ENCODE measurements around the gene DPY19L3. TPM values are rescaled to one million over a fixed set of nuclear protein-coding genes. Genes with fewer than 3 reads are reported as not detected.
"Not testable (repeated sequence)": the region's sequence is repeated elsewhere in the genome, so short reads cannot be mapped to it uniquely, and the experiment has no call there.

The DPY19L3 gene
- total RNA-seq, 2 experiments from 2014 or later: 15.7 to 17.5 TPM

DNA sequence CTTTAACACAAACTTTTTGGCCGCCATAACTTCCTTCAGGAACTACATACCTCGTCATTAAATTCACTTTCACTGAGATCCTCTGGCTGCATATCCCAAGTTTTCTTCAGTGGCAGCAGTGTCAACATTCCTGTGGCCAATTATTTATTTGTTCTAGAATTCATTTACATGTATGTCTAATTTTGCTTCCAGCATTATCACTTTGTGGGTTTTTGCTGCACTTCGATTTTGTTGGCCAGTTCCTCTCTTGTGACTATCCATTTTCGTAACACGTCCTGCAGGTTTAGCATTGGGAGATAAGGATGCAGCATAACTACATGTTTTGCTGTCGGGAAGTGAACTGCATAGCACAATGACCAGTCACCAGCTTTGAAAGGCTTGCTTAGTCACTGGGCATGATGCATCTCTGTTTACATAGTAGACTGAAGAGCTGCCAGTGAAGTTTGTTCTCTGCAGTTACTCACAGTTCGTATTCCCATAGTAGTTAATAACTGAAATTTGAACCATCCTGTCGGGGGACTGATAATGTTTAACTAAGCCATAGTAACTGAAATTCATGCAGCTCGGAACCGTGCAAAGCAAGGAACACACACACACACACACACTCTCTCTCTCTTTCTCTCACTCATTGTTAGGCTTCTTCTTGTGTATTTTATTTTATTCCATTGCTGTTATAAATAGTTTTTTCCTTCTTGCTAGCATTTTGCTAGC, 31.8 kb upstream of the DPY19L3 start:
- peaks cover 46% of the 10 kb centered on the region for H3K36me3 Mint-ChIP-seq
- H3K27ac Mint-ChIP-seq: no peak overlapping the region
- H3K27me3 Mint-ChIP-seq: no peaks in the 10 kb centered on the region

DNA sequence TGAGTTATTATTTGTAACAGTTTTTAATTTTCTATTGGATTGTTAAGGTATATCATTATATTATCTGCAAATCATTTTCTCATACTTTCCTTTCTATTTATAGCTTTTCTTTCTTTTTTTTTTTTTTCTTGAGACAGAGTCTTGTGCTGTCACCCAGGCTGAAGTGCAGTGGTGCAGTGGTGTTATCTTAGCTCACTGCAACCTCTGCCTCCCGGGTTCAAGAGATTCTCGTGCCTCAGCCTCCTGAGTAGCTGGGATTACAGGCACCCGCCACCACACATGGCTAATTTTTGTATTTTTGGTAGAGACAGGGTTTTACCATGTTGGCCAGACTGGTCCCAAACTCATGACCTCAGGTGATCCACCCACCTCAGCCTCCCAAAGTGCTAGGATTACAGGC, 31.2 kb upstream of the DPY19L3 start:
- DNase-seq; H3K27me3 Mint-ChIP-seq; H3K4me1 Mint-ChIP-seq; H3K4me3 Mint-ChIP-seq; H3K27ac Mint-ChIP-seq; POLR2A ChIA-PET; H3K9me3 Mint-ChIP-seq; ATAC-seq (ENCODE audit: low read depth): not testable (repeated sequence)
- peaks cover 45% of the 10 kb centered on the region for H3K36me3 Mint-ChIP-seq

More for the DNA sequence above, 31.8 kb upstream of the DPY19L3 start:
- DNase-seq (no peak), ATAC-seq (ENCODE audit: low read depth) (no peak)
- Mint-ChIP-seq H3K4me3 (no peak overlapping the region), H3K4me1 (no peaks in the 10 kb centered on the region), H3K9me3 (no peaks in the 10 kb centered on the region)
- POLR2A ChIA-PET: no interaction called here

DNA sequence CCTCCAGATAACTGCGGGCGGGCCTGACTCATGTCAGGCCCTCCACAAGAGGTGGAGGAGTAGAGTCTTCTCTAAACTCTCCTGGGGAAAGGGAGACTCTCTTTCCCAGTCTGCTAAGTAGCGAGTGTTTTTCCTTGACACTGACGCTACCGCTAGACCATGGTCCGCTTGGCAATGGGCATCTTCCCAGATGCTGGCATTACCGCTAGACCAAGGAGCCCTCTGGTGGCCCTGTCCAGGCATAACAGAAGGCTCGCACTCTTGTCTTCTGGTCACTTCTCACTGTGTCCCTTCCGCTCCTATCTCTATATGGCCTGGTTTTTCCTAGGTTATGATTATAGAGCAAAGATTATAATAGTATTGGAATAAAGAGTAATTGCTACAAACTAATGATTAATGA, 28.5 kb upstream of the DPY19L3 start:
- H3K4me3 Mint-ChIP-seq; ATAC-seq (ENCODE audit: low read depth); H3K27me3 Mint-ChIP-seq; DNase-seq; H3K27ac Mint-ChIP-seq; H3K9me3 Mint-ChIP-seq; H3K4me1 Mint-ChIP-seq; POLR2A ChIA-PET: not testable (repeated sequence)
- peaks cover 30% of the 10 kb centered on the region for H3K36me3 Mint-ChIP-seq

DNA sequence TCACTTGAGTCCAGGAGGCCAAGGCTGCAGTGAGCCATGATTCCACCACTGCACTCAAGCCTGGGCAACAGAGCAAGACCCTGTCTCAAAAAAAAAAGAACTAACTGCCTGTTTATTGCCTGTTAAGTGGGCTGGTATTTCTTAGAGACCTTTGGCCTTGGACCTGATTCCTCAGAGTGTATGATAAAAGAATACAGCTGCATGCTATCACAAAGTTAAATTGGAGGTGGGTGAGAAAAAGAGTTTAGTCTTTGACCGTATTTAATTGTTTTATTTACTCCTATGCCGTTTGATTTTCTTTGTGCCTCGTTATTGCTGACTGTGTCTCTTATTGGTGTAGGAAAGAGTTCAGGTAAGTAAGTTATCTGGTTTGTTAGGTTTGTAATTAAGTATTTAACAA, 25.3 kb upstream of the DPY19L3 start:
- ATAC-seq (ENCODE audit: low read depth) (no peak), DNase-seq (no peak)
- POLR2A ChIA-PET: no interaction called here
- Mint-ChIP-seq H3K36me3 (peaks cover 20% of the 10 kb centered on the region), H3K27me3 (no peaks in the 10 kb centered on the region), H3K4me3 (no peak overlapping the region), H3K27ac (no peak overlapping the region), H3K4me1 (peaks cover 10% of the 10 kb centered on the region), H3K9me3 (no peaks in the 10 kb centered on the region)

DNA sequence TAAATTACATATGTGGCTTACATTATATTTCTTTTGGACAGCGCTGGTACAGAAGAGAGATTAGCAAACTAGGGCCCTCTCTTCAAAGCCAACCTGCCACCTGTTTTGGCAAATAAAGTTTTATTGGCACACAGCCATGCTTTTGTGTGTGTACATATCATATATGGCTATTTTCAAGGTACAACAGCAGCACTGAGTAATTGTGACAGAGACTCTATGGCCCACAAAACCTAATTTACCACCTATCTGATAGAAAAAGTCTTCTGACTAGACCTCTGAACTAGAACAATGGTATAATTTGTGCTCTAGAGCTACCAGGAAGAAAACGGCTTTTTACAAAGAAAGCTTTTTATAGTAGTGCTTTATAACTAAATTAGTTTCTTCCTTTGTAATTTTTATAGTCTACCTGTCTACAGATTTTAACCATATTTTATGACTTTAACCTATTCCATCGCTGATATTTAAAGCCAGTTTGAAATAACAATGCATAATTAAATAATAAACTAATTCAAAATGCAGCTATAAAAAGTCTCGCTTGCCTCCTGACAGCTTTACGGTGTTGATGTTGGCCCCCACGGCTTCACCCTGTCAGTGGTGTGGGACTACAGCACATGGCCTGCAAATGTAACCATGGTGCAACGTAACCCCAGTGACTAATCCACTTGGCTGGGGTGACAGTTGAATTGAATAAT, 17.7 kb upstream of the DPY19L3 start:
- no peak overlapping the region for H3K4me3 Mint-ChIP-seq
- POLR2A ChIA-PET: no interaction called here

DNA sequence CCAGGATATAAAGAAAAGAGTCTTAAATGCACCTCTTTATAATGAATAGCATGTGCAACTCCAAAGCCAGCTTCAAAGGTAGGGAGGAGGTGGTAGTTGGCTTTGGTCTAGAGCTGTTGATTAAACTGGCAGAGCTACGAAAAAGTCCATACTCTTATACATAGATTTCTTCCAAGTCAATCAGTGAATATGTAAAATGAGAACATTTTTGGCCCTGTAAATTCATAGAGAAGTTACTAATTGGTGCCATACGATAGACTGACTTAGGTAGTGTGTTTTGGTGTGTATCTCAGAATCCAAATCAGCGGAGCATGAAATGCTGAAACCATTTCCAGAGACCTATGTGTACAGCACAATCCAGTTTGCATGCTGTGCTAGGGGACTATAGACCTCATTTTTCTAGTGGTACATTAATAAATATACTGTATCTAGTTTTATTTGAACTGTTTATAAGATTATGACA, 17.1 kb upstream of the DPY19L3 start:
- Mint-ChIP-seq H3K27me3 (no peaks in the 10 kb centered on the region), H3K9me3 (no peaks in the 10 kb centered on the region), H3K4me1 (no peaks in the 10 kb centered on the region), H3K36me3 (peaks cover 2% of the 10 kb centered on the region), H3K4me3 (no peak overlapping the region), H3K27ac (no peak overlapping the region)
- DNase-seq (no peak), ATAC-seq (ENCODE audit: low read depth) (no peak)
- POLR2A ChIA-PET: no interaction called here

More for the DNA sequence above, 17.7 kb upstream of the DPY19L3 start:
- DNase-seq: no peak
- Mint-ChIP-seq H3K27ac (no peak overlapping the region), H3K27me3 (no peaks in the 10 kb centered on the region), H3K9me3 (no peaks in the 10 kb centered on the region), H3K36me3 (peaks cover 5% of the 10 kb centered on the region), H3K4me1 (peaks cover 3% of the 10 kb centered on the region)
- no peak for ATAC-seq (ENCODE audit: low read depth)

DNA sequence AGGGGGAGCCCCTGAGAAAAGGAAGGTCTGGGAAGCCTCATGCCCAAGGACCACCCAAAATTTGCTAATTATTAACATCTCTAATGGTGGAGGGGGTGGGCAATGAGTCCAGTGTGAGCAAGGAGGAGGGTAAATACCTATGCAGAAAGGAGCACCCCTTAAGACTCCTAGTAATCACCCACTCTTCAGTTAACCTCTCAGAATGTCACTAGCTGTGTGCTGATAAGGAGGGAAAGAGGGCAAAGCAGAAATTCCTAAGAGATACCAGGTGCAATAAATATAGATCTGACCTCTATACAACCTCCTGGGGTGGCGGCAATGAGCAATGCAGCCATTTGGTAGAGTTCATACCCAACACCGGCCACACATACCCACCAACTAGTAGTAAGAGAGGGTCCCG, 12.7 kb upstream of the DPY19L3 start:
- POLR2A ChIA-PET: no interaction called here
- Mint-ChIP-seq H3K4me1 (no peaks in the 10 kb centered on the region), H3K36me3 (peaks cover 5% of the 10 kb centered on the region), H3K9me3 (no peaks in the 10 kb centered on the region), H3K4me3 (no peak overlapping the region), H3K27me3 (no peaks in the 10 kb centered on the region), H3K27ac (no peak overlapping the region)
- no peak for ATAC-seq (ENCODE audit: low read depth)
- no peak for DNase-seq

DNA sequence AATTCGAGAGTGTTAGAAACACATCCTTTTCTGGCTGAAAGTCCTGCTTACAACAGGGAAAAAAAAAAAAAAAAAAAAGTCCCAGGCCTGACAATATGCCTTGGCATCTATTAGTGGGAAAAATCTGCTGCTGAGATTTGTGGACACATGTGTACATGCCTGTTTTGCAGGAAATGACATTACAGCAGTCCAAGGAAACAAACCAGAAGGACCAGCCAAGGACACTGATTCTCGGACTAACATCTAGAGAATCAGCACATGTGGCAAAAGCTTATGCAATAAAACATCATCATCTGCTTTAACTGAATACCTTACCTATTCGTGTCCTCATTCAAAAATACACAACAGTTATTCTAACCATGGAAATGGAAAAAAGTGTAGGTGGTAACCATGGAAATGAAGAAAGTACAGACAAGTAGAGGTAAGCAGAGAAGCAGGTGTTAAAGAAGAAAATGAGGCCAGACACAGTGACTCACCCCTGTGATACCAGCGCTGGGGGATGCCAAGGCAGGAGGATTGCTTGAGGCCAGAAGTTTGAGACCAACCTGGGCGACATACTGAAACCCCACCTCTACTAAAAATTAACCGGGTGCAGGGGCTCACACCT, 9.4 kb upstream of the DPY19L3 start:
- DNase-seq (no peak), ATAC-seq (ENCODE audit: low read depth) (no peak)
- POLR2A ChIA-PET: no interaction called here
- Mint-ChIP-seq H3K27ac (no peak overlapping the region), H3K27me3 (no peaks in the 10 kb centered on the region), H3K9me3 (no peaks in the 10 kb centered on the region), H3K36me3 (peaks cover 3% of the 10 kb centered on the region), H3K4me3 (no peak overlapping the region), H3K4me1 (no peaks in the 10 kb centered on the region)

DNA sequence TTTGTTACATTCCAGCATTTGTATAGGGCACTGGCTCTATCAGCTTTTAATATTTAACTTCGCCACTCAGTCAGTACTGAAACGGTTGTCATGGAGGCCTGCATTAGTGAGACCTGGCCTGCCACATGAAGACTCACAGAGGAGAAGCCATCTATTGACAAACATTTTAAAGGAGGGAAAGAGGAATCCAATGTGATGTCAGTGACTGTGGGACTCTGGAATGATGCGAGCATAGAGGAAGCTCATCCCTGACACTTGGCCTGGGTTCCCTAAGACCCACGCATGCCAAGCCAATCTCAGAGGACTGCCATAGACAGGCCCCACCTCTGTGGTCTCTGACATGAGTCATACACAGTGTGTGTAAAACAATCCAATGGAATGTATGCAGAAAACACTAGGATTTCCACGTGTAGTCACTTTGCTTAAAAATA, 7.9 kb upstream of the DPY19L3 start:
- POLR2A ChIA-PET: no interaction called here
- DNase-seq (no peak), ATAC-seq (ENCODE audit: low read depth) (no peak)
- peaks cover 5% of the 10 kb centered on the region for H3K4me1 Mint-ChIP-seq
- no peak overlapping the region for H3K4me3 Mint-ChIP-seq
- no peaks in the 10 kb centered on the region for H3K9me3 Mint-ChIP-seq
- H3K27me3 Mint-ChIP-seq: no peaks in the 10 kb centered on the region
- H3K36me3 Mint-ChIP-seq: peaks cover 6% of the 10 kb centered on the region
- H3K27ac Mint-ChIP-seq: no peak overlapping the region

DNA sequence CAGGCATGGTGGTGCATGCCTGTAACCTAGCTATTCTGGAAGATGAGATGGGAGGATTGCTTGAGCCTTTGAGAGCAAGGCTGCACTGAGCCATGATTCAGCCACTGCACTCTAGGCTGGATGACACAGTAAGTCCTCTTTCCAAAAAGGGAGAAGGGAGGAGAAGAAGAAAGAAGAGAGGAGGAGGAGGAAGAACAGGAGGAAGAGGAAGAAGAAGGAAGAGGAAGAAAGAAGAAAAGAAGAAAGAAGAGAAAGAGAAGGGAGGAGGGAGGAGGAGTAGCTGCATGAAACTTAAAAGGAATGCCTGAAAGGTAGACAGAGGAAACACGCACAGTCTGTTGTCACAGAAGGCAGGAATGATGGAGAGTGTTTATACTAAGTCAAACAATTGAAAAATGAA, 3.6 kb upstream of the DPY19L3 start:
- Mint-ChIP-seq H3K27me3 (no peaks in the 10 kb centered on the region), H3K27ac (no peak overlapping the region), H3K4me1 (peaks cover 19% of the 10 kb centered on the region), H3K4me3 (no peak overlapping the region), H3K9me3 (no peaks in the 10 kb centered on the region), H3K36me3 (peaks cover 4% of the 10 kb centered on the region)
- POLR2A ChIA-PET: no interaction called here
- ATAC-seq (ENCODE audit: low read depth) (no peak), DNase-seq (no peak)

DNA sequence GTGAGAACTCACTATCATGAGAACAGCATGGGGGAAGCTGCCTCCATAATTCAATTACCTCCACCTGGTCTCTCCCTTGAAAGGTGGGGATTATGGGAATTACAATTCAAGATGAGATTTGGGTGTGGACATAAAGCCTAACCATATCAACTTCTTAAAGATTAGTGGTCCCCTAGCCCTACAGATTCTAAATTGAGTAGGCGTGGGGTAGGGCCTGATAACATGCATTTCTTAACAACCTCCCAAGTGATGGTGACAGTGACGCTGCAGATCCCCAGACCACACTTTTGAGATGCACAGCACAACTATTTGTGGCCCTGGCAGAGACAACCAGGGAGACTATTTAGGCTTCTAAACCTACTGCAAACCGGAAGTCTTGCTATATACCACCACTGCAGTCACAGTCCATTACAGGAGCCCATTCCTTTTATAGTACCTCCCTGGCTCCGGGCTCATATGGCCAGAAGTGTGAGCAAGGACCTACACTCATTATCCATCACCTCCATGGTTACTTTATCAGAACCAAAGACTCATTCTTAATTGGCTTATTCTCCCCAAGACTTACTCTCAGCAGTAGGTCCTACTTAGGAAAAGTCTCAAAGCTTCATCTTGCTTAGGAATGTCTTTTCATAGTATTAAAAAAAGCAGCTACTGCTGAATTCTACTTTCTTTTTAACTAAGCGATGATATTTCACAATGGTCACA, 2.1 kb upstream of the DPY19L3 start:
- Mint-ChIP-seq H3K27ac (no peak overlapping the region), H3K27me3 (no peaks in the 10 kb centered on the region), H3K4me1 (peaks cover 19% of the 10 kb centered on the region), H3K4me3 (no peak overlapping the region), H3K36me3 (peaks cover 4% of the 10 kb centered on the region), H3K9me3 (no peaks in the 10 kb centered on the region)
- POLR2A ChIA-PET: interaction anchor here (0.8 to 1.3 kb wide), 2 partner anchors 44 to 57 kb away, joined by 3 to 4 read pairs; no protein-coding TSS in a partner anchor
- no peak for DNase-seq
- ATAC-seq (ENCODE audit: low read depth): no peak

DNA sequence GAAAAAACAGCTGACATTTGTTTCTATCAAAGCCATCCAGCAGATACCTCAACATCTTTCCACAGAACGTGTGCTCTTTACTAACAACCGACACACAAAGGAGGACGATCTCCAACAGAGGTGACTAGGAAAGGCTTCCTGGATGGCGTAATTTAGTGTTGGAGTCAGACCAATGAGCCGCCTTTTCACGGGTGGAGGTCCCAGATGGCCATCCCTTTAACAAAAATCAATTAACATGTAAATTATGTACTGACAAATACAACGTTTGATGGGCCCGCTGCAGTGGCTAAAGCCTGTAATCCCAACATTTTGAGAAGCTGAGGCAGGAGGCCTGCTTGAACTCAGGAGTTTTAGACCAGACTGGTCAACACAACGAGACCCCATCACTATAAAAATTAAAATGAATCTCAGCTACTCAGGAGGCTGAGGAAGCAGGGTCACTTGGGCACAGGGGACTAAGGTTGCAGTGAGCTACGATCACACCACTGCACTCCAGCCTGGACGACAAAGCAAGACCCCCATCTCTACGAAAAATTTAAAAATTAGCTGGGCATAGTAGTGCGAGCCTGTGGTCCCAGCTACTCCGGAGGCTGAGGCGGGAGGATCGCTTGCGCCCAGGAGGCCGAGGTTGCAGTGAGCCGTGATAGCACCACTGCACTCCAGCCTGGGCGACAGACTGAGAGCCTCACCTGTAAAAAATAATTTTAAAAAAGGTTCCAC, 1.2 kb upstream of the DPY19L3 start:
- POLR2A ChIA-PET: interaction anchor here (0.8 to 1.4 kb wide), 3 partner anchors 45 to 176 kb away, joined by 3 to 8 read pairs (median 4); partner anchors contain the start of gene PDCD5
- H3K27ac Mint-ChIP-seq: no peak overlapping the region
- H3K27me3 Mint-ChIP-seq: no peaks in the 10 kb centered on the region
- peaks cover 19% of the 10 kb centered on the region for H3K4me1 Mint-ChIP-seq
- no peak for ATAC-seq (ENCODE audit: low read depth)
- peak overlapping the region; percentile 86 for H3K4me3 Mint-ChIP-seq
- DNase-seq: no peak
- peaks cover 9% of the 10 kb centered on the region for H3K36me3 Mint-ChIP-seq
- no peaks in the 10 kb centered on the region for H3K9me3 Mint-ChIP-seq
